Nephron (organoid): ENCODE results near the gene ACSL6.

Source experiments
- H3K27ac Mint-ChIP-seq, 3 experiments: 2 replicates each; pipeline ENCODE4 v1.8.0; 2020; ENCODE audit warnings: mixed read lengths in 3 of 3, mild to moderate bottlenecking in 2 of 3, moderate library complexity in 1 of 3
- H3K27me3 Mint-ChIP-seq: 2 replicates; pipeline ENCODE4 v1.8.0; 2021; ENCODE audit warnings: low read depth, mild to moderate bottlenecking, moderate library complexity, mixed read lengths
- H3K36me3 Mint-ChIP-seq: 2 replicates; pipeline ENCODE4 v1.8.0; 2020; ENCODE audit warnings: low read depth, mixed read lengths
- H3K4me1 Mint-ChIP-seq: 2 replicates; pipeline ENCODE4 v1.8.0; 2020; ENCODE audit warnings: mixed read lengths
- H3K4me3 Mint-ChIP-seq, 3 experiments: 2 replicates each; pipeline ENCODE4 v1.8.0; 2020; ENCODE audit warnings: mild to moderate bottlenecking in 3 of 3, mixed read lengths in 3 of 3, moderate library complexity in 2 of 3
- H3K9me3 Mint-ChIP-seq: 2 replicates; pipeline ENCODE4 v1.8.0; 2020; ENCODE audit warnings: mixed read lengths
- CTCF ChIP-seq, 3 experiments: fragments of 200-600 bp; sonication (generic); IDR thresholded peaks; one replicate each; pipeline ENCODE4 v1.5.0; 2021; ENCODE audit warnings: antibody characterized with exemption in 3 of 3; ENCODE audit not compliant: unreplicated experiment in 3 of 3

Gene ACSL6

GRCh38 chr5:131980696-131981095, 30.8 kb downstream of the ACSL6 start:
- H3K36me3 Mint-ChIP-seq, result no peaks in the 10 kb centered on the region
- H3K27me3 Mint-ChIP-seq, result peaks cover 3% of the 10 kb centered on the region
- H3K9me3 Mint-ChIP-seq, result no peaks in the 10 kb centered on the region
- H3K27ac Mint-ChIP-seq, result no peak overlapping the region
- H3K4me1 Mint-ChIP-seq, result peaks cover 10% of the 10 kb centered on the region
- no peak overlapping the region for H3K4me3 Mint-ChIP-seq
- no peak for TF ChIP-seq CTCF (IDR thresholded peaks at IDR 0.05; ENCODE audit: unreplicated experiment in 3 of 3)

- H3K4me1 Mint-ChIP-seq, result peaks cover 10% of the 10 kb centered on the region
- no peak overlapping the region for H3K4me3 Mint-ChIP-seq
- no peaks in the 10 kb centered on the region for H3K9me3 Mint-ChIP-seq
- H3K27me3 Mint-ChIP-seq, result peaks cover 12% of the 10 kb centered on the region
- H3K36me3 Mint-ChIP-seq, result no peaks in the 10 kb centered on the region
- TF ChIP-seq CTCF (IDR thresholded peaks at IDR 0.05; ENCODE audit: unreplicated experiment in 3 of 3), result no peak
- H3K27ac Mint-ChIP-seq, result no peak overlapping the region
Observed at GRCh38 chr5:131979816-131980215, 31.6 kb downstream of the ACSL6 start.

GRCh38 chr5:131977212-131977604, 34.2 kb downstream of the ACSL6 start:
- no peaks in the 10 kb centered on the region for H3K4me1 Mint-ChIP-seq
- H3K4me3 Mint-ChIP-seq, result no peak overlapping the region
- no peaks in the 10 kb centered on the region for H3K9me3 Mint-ChIP-seq
- peaks cover 13% of the 10 kb centered on the region for H3K27me3 Mint-ChIP-seq
- no peaks in the 10 kb centered on the region for H3K36me3 Mint-ChIP-seq
- TF ChIP-seq CTCF (IDR thresholded peaks at IDR 0.05; ENCODE audit: unreplicated experiment in 3 of 3), result no peak
- no peak overlapping the region for H3K27ac Mint-ChIP-seq

GRCh38 chr5:131976414-131977211, 34.8 kb downstream of the ACSL6 start:
- H3K27me3 Mint-ChIP-seq, result peaks cover 13% of the 10 kb centered on the region
- TF ChIP-seq CTCF (IDR thresholded peaks at IDR 0.05; ENCODE audit: unreplicated experiment in 3 of 3), result no peak
- H3K9me3 Mint-ChIP-seq, result no peaks in the 10 kb centered on the region
- no peaks in the 10 kb centered on the region for H3K36me3 Mint-ChIP-seq
- H3K27ac Mint-ChIP-seq, result no peak overlapping the region
- no peaks in the 10 kb centered on the region for H3K4me1 Mint-ChIP-seq
- H3K4me3 Mint-ChIP-seq, result no peak overlapping the region

GRCh38 chr5:131974956-131975726, 36.3 kb downstream of the ACSL6 start:
- H3K4me3 Mint-ChIP-seq, result no peak overlapping the region
- no peaks in the 10 kb centered on the region for H3K36me3 Mint-ChIP-seq
- H3K9me3 Mint-ChIP-seq, result no peaks in the 10 kb centered on the region
- H3K4me1 Mint-ChIP-seq, result no peaks in the 10 kb centered on the region
- no peak for TF ChIP-seq CTCF (IDR thresholded peaks at IDR 0.05; ENCODE audit: unreplicated experiment in 3 of 3)
- peaks cover 13% of the 10 kb centered on the region for H3K27me3 Mint-ChIP-seq
- no peak overlapping the region for H3K27ac Mint-ChIP-seq
